BE2C (cell line): ENCODE data around the gene METTL21A.

ENCODE experiments used
- DNase-seq: peaks from one replicate; pipeline ENCODE4 v3.0.0-alpha.2; 2020
- H3K27me3 ChIP-seq: fragments of 250-450 bp; sonication (Bioruptor Pico); 2 replicates; pipeline ENCODE4 v1.5.1; 2020; ENCODE audit warnings: mild to moderate bottlenecking
- H3K36me3 ChIP-seq: fragments of 250-450 bp; sonication (Bioruptor Pico); 2 replicates; pipeline ENCODE4 v1.5.1; 2020; ENCODE audit warnings: mild to moderate bottlenecking
- H3K4me1 ChIP-seq: fragments of 250-450 bp; sonication (Bioruptor Pico); 2 replicates; pipeline ENCODE4 v1.5.1; 2020
- H3K4me3 ChIP-seq: 2 replicates; pipeline ENCODE4 v1.5.1; 2011; ENCODE audit warnings: low read depth, low read length
- H3K9me3 ChIP-seq: fragments of 250-450 bp; sonication (Bioruptor Pico); 2 replicates; pipeline ENCODE4 v1.5.1; 2020
- CTCF ChIP-seq: IDR thresholded peaks from 2 replicates; pipeline ENCODE4 v1.5.1; 2012; ENCODE audit warnings: mild to moderate bottlenecking, low read depth, low read length

The METTL21A gene

DNA sequence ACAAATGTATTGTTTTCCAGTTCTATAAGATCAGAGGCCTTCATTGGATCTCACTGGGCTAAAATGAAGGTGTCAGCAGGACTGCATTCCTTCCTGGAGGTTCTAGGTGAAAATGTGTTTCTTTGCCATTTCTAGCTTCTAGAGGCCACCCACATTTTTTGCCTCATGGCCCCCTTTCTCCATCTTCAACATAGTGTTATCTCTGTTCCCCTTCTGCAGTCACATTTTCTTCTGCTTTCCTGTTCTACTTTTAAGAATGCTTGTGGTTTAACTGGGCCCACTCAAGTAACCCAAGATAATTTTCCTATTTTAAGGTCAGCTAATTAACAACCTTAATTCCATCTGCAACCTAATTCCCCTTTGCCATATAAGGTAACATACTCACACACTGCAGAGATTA, 36.1 kb downstream of the METTL21A start:
- DNase-seq = no peak
- H3K36me3 ChIP-seq = peaks cover 67% of the 10 kb centered on the region
- no peak overlapping the region for H3K4me3 ChIP-seq
- peaks cover 7% of the 10 kb centered on the region for H3K4me1 ChIP-seq
- peaks cover 4% of the 10 kb centered on the region; the same call in 1 of the 2 replicates for H3K9me3 ChIP-seq
- no peak for TF ChIP-seq CTCF
- H3K27me3 ChIP-seq = no peaks in the 10 kb centered on the region

DNA sequence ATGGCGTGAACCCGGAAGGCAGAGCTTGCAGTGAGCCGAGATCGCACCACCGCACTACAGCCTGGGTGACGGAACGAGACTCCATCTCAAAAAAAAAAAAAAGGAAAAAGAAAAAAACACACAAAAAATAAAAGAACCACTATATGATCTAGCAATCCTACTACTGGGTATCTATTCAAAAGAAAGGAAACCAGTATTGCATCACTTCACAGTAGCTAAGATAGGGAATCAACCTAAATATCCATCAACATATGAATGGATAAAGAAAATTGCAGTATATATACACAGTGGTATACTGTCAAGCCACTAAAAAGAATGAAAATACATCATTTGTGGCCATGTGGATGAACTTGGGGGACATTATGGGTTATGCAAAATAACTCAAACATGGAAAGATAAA, 37.9 kb downstream of the METTL21A start:
- H3K27me3 ChIP-seq = no peaks in the 10 kb centered on the region
- TF ChIP-seq CTCF = no peak
- peaks cover 7% of the 10 kb centered on the region for H3K4me1 ChIP-seq
- peaks cover 4% of the 10 kb centered on the region; the same call in 1 of the 2 replicates for H3K9me3 ChIP-seq
- H3K4me3 ChIP-seq = no peak overlapping the region
- DNase-seq = no peak
- peaks cover 73% of the 10 kb centered on the region for H3K36me3 ChIP-seq

GRCh38 chr2:207584952-207585351, 40.2 kb downstream of the METTL21A start:
- H3K36me3 ChIP-seq = peaks cover 77% of the 10 kb centered on the region
- DNase-seq = no peak

GRCh38 chr2:207571370-207571769, 53.8 kb downstream of the METTL21A start:
- peaks cover 50% of the 10 kb centered on the region for H3K36me3 ChIP-seq
- no peaks in the 10 kb centered on the region for H3K4me1 ChIP-seq
- no peaks in the 10 kb centered on the region for H3K27me3 ChIP-seq
- no peak for DNase-seq
- H3K4me3 ChIP-seq = no peak overlapping the region
- H3K9me3 ChIP-seq = no peaks in the 10 kb centered on the region
- TF ChIP-seq CTCF = no peak

More at GRCh38 chr2:207584952-207585351, 40.2 kb downstream of the METTL21A start:
- Histone ChIP-seq H3K4me1 (peaks cover 7% of the 10 kb centered on the region), H3K27me3 (no peaks in the 10 kb centered on the region), H3K4me3 (no peak overlapping the region), H3K9me3 (no peaks in the 10 kb centered on the region)
- no peak for TF ChIP-seq CTCF

DNA sequence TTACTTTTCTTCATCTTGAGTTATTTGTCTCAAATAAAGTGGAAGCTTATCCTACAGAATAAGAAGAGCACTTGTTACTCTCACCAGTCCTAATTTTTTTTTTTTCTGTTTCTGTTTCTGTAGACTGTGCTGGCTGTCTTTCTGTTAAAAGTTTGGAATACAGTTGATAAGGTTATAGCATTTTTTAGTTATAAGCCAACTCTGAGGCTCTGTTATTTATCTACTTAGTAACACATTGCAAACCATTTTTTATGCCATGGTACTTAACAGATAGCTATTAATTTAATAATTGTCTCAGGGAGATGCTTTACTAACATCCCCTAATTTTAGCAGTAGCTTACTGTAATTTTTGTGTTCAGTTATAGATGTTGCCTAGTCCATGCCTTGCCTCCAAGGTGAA, 57.5 kb downstream of the METTL21A start:
- no peak for DNase-seq
- H3K9me3 ChIP-seq = no peaks in the 10 kb centered on the region
- no peak for TF ChIP-seq CTCF
- H3K4me3 ChIP-seq = no peak overlapping the region
- H3K27me3 ChIP-seq = no peaks in the 10 kb centered on the region
- peaks cover 41% of the 10 kb centered on the region for H3K36me3 ChIP-seq
- H3K4me1 ChIP-seq = no peaks in the 10 kb centered on the region

DNA sequence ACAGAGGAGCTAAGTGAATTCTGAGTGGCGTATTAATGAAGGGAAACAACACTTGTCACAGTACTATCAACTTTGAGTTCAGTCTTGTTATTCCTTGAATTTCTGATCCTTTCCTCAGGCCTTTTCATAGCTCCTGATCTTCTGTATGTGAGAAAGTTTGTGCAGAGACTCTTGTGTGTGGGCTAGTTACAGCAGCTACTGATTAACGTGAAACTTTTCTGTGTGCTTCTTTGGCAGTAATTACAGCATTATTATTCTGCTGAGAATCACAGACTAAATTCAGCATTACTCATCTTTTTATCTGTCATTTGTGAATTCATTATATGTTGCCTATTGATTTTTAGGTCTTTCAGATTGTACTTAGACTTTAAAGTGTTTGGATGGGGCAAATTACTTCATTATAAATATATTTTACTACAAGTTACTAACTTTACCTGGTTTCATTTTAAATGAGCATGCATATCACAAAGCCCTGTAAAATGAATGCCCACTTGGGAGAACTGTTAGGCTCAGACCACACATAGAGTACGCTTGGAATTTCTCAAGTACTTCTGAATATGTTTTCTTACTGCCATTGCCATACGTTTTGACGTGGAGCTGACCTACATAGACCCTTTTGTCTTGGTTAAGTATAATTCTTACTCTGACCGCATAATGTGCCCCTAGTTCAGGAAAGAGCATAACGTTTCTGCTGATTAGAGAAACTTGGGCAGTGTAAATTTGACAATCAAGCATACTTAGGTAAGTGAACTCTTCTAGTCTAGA, 59.3 kb downstream of the METTL21A start:
- no peak overlapping the region for H3K4me3 ChIP-seq
- no peaks in the 10 kb centered on the region for H3K27me3 ChIP-seq
- no peak for DNase-seq
- H3K9me3 ChIP-seq = no peaks in the 10 kb centered on the region
- TF ChIP-seq CTCF = no peak
- no peaks in the 10 kb centered on the region for H3K4me1 ChIP-seq
- peaks cover 43% of the 10 kb centered on the region for H3K36me3 ChIP-seq
